Ovary (tissue), 3 donors: Measurements from ENCODE around the gene NKX2-3.

Experiments used
- CTCF ChIP-seq, 3 donors: fragments of 450-650 bp in 2 of 3; fragments of 200-600 bp in 1 of 3; IDR thresholded peaks; one replicate each; pipeline versions ENCODE4 v1.5.1 to v1.8.0; 2016 to 2022; ENCODE audit warnings: antibody characterized with exemption in 3 of 3, mild to moderate bottlenecking in 1 of 3
- EP300 ChIP-seq: sonication (generic); formaldehyde crosslinking; IDR thresholded peaks from one replicate; pipeline ENCODE4 v1.6.1; 2017; ENCODE audit warnings: antibody characterized with exemption
- POLR2A ChIP-seq: fragments of 450-650 bp; IDR thresholded peaks from one replicate; pipeline ENCODE4 v1.6.1; 2017; ENCODE audit warnings: antibody characterized with exemption, mild to moderate bottlenecking, moderate library complexity
- donor health status: DM: no; HTN: no; CAD: no.

GRCh38 chr10:99548041-99548530, 15.3 kb downstream of the NKX2-3 start:
- TF ChIP-seq CTCF (IDR thresholded peaks at IDR 0.05) = no peak
- TF ChIP-seq POLR2A = no peak
- TF ChIP-seq EP300 = no peak
